ENCODE results near the gene CNTLN. TPM values are rescaled to one million over a fixed set of nuclear protein-coding genes. Genes with fewer than 3 reads are reported as not detected.
"Not testable (repeated sequence)": the region's sequence is repeated elsewhere in the genome, so short reads cannot be mapped to it uniquely, and the experiment has no call there.

The CNTLN gene
- total RNA-seq, 1 donor from 2014 or later = 0.79 TPM

GRCh38 chr9:17251100-17251499 is 116.3 kb downstream of the CNTLN start:
- Histone ChIP-seq H3K36me3 (ENCODE audit: control insufficient read depth, insufficient read depth, low read length) (no peaks in the 10 kb centered on the region), H3K4me3 (ENCODE audit: low read depth, low read length) (no peak overlapping the region), H3K27me3 (ENCODE audit: control insufficient read depth, insufficient read depth, low read length) (no peaks in the 10 kb centered on the region)
- no peak for FAIRE-seq
- TF ChIP-seq CTCF (IDR thresholded peaks at IDR 0.05; ENCODE audit: insufficient read depth, low read length, severe bottlenecking) = no peak
- no peak for DNase-seq (ENCODE audit: low read depth)

- not testable (repeated sequence) for H3K4me3 ChIP-seq (ENCODE audit: low read depth, low read length); H3K27me3 ChIP-seq (ENCODE audit: control insufficient read depth, insufficient read depth, low read length); H3K36me3 ChIP-seq (ENCODE audit: control insufficient read depth, insufficient read depth, low read length); FAIRE-seq
- peak; percentile 68 for DNase-seq (ENCODE audit: low read depth)
Observed at GRCh38 chr9:17268531-17269188, 133.8 kb downstream of the CNTLN start.

- Histone ChIP-seq H3K36me3 (ENCODE audit: control insufficient read depth, insufficient read depth, low read length) (no peaks in the 10 kb centered on the region), H3K4me3 (ENCODE audit: low read depth, low read length) (no peak overlapping the region), H3K27me3 (ENCODE audit: control insufficient read depth, insufficient read depth, low read length) (no peaks in the 10 kb centered on the region)
- FAIRE-seq (no peak), DNase-seq (ENCODE audit: low read depth) (no peak)
- no peak for TF ChIP-seq CTCF (IDR thresholded peaks at IDR 0.05; ENCODE audit: insufficient read depth, low read length, severe bottlenecking)
Observed at GRCh38 chr9:17269799-17270198, 135.0 kb downstream of the CNTLN start.

- H3K27me3 ChIP-seq (ENCODE audit: control insufficient read depth, insufficient read depth, low read length) = no peaks in the 10 kb centered on the region
- no peak overlapping the region for H3K4me3 ChIP-seq (ENCODE audit: low read depth, low read length)
- FAIRE-seq = no peak
- DNase-seq (ENCODE audit: low read depth) = no peak
- no peak for TF ChIP-seq CTCF (IDR thresholded peaks at IDR 0.05; ENCODE audit: insufficient read depth, low read length, severe bottlenecking)
- H3K36me3 ChIP-seq (ENCODE audit: control insufficient read depth, insufficient read depth, low read length) = no peaks in the 10 kb centered on the region
Observed at GRCh38 chr9:17272536-17272935, 137.7 kb downstream of the CNTLN start.

- TF ChIP-seq CTCF (IDR thresholded peaks at IDR 0.05; ENCODE audit: insufficient read depth, low read length, severe bottlenecking) = no peak
- FAIRE-seq = no peak
- DNase-seq (ENCODE audit: low read depth) = no peak
Observed at GRCh38 chr9:17280350-17281012, 145.6 kb downstream of the CNTLN start.

GRCh38 chr9:17290673-17291072 is 155.8 kb downstream of the CNTLN start:
- not testable (repeated sequence) for H3K36me3 ChIP-seq (ENCODE audit: control insufficient read depth, insufficient read depth, low read length); DNase-seq (ENCODE audit: low read depth); H3K4me3 ChIP-seq (ENCODE audit: low read depth, low read length); FAIRE-seq; H3K27me3 ChIP-seq (ENCODE audit: control insufficient read depth, insufficient read depth, low read length)

More at GRCh38 chr9:17280350-17281012, 145.6 kb downstream of the CNTLN start:
- no peak overlapping the region for H3K4me3 ChIP-seq (ENCODE audit: low read depth, low read length)
- no peaks in the 10 kb centered on the region for H3K27me3 ChIP-seq (ENCODE audit: control insufficient read depth, insufficient read depth, low read length)
- H3K36me3 ChIP-seq (ENCODE audit: control insufficient read depth, insufficient read depth, low read length) = no peaks in the 10 kb centered on the region

Data from bronchial epithelial cell (primary cell).